IMR-90 (cell line): Measurements from ENCODE around the gene LLGL2. TPM values are rescaled to one million over a fixed set of nuclear protein-coding genes. Genes with fewer than 3 reads are reported as not detected.

Source experiments
- ATAC-seq: fragments of 200-7000 bp; cut with Tn5 transposase; 2 replicates; pipeline ENCODE4 v1.9.1; 2020; ENCODE audit warnings: low read depth, mild to moderate bottlenecking, moderate library complexity
- BruUV-seq: library from RNA; stranded (reverse); fragments of 400-500 nt; replicated peaks from 2 replicates; lab custom pipeline; 2021; lab: Mats Ljungman, UMichigan
- CTCF ChIA-PET: fragments of 300-600 bp; formaldehyde crosslinking; extraction: SDS; loops from one replicate; lab custom pipeline; 2021; ENCODE audit warnings: antibody characterized with exemption; lab: Yijun Ruan, JAX
- POLR2A ChIA-PET: fragments of 300-600 bp; sonication (Branson Sonifier 250); formaldehyde crosslinking; loops from one replicate; lab custom pipeline; 2022; ENCODE audit warnings: antibody characterized with exemption; ENCODE audit not compliant: unreplicated experiment; lab: Charles Lee
- DNase-seq: peaks from one replicate; pipeline ENCODE4 v3.0.0; 2013
- H2AFZ ChIP-seq: replicated peaks from 2 replicates; pipeline ENCODE3; 2013; ENCODE audit warnings: low read length, mild to moderate bottlenecking; ENCODE audit not compliant: poor library complexity
- H2AK5ac ChIP-seq: 2 replicates; pipeline ENCODE4 v1.6.1; 2013; ENCODE audit warnings: low read depth, low read length, inconsistent platforms
- H2AK9ac ChIP-seq: replicated peaks from 2 replicates; pipeline ENCODE3; 2013; ENCODE audit warnings: mild to moderate bottlenecking, low read depth, low read length, moderate library complexity; ENCODE audit not compliant: poor library complexity
- H2BK120ac ChIP-seq: 2 replicates; pipeline ENCODE4 v1.6.1; 2013; ENCODE audit warnings: low read depth, low read length, inconsistent platforms
- H2BK15ac ChIP-seq: 3 replicates; pipeline ENCODE4 v1.6.1; 2013; ENCODE audit warnings: low read depth, low read length, inconsistent platforms
- H2BK20ac ChIP-seq: 2 replicates; pipeline ENCODE4 v1.6.1; 2013; ENCODE audit warnings: low read depth, mild to moderate bottlenecking, inconsistent platforms, low read length, moderate library complexity
- H2BK5ac ChIP-seq: 2 replicates; pipeline ENCODE4 v1.6.1; 2013; ENCODE audit warnings: mild to moderate bottlenecking, low read depth, low read length, inconsistent platforms; ENCODE audit not compliant: poor library complexity, severe bottlenecking
- H3K14ac ChIP-seq: replicated peaks from 2 replicates; pipeline ENCODE4 v1.6.1; 2013; ENCODE audit warnings: low read depth, low read length, inconsistent platforms
- H3K18ac ChIP-seq: 2 replicates; pipeline ENCODE4 v1.6.1; 2013; ENCODE audit warnings: low read depth, low read length, control low read depth
- H3K23ac ChIP-seq: 2 replicates; pipeline ENCODE4 v1.6.1; 2013; ENCODE audit warnings: low read depth, low read length, inconsistent platforms
- H3K27ac ChIP-seq: 2 replicates; pipeline ENCODE4 v1.5.1; 2013; ENCODE audit warnings: mild to moderate bottlenecking, control low read depth, low read length; ENCODE audit not compliant: insufficient read depth
- H3K27me3 ChIP-seq: 2 replicates; pipeline ENCODE4 v1.6.1; 2013; ENCODE audit warnings: low read length; ENCODE audit not compliant: control insufficient read depth, insufficient read depth
- H3K36me3 ChIP-seq: 2 replicates; pipeline ENCODE4 v1.6.1; 2013; ENCODE audit warnings: low read length, mixed read lengths; ENCODE audit not compliant: control insufficient read depth, insufficient read depth
- H3K4ac ChIP-seq: 2 replicates; pipeline ENCODE4 v1.6.1; 2013; ENCODE audit warnings: low read depth, low read length, inconsistent platforms
- H3K4me1 ChIP-seq: 2 replicates; pipeline ENCODE4 v1.6.1; 2013; ENCODE audit warnings: low read length, mixed read lengths; ENCODE audit not compliant: control insufficient read depth, insufficient read depth
- H3K4me2 ChIP-seq: 2 replicates; pipeline ENCODE4 v1.6.1; 2013; ENCODE audit warnings: low read depth, mild to moderate bottlenecking, control low read depth, low read length, moderate library complexity
- H3K4me3 ChIP-seq: 2 replicates; pipeline ENCODE4 v1.5.1; 2013; ENCODE audit warnings: low read depth, mild to moderate bottlenecking, control low read depth, low read length, moderate library complexity; ENCODE audit not compliant: insufficient read depth
- H3K56ac ChIP-seq: 2 replicates; pipeline ENCODE4 v1.6.1; 2013; ENCODE audit warnings: low read length, inconsistent platforms; ENCODE audit not compliant: insufficient read depth; ENCODE audit errors: extremely low read depth
- H3K79me1 ChIP-seq, 2 experiments: 2 replicates each; pipeline ENCODE4 v1.6.1; 2013; ENCODE audit warnings: low read length in 2 of 2, inconsistent platforms in 1 of 2, low read depth in 1 of 2
- H3K9ac ChIP-seq: 2 replicates; pipeline ENCODE4 v1.6.1; 2013; ENCODE audit warnings: low read depth, low read length, control low read depth
- H3K9me1 ChIP-seq: 2 replicates; pipeline ENCODE4 v1.6.1; 2013; ENCODE audit warnings: low read length, inconsistent platforms; ENCODE audit not compliant: insufficient read depth
- H3K9me3 ChIP-seq: 2 replicates; pipeline ENCODE4 v1.6.1; 2013; ENCODE audit warnings: low read length; ENCODE audit not compliant: control insufficient read depth, insufficient read depth
- H4K20me1 ChIP-seq: 2 replicates; pipeline ENCODE4 v1.6.1; 2013; ENCODE audit warnings: low read length, inconsistent platforms; ENCODE audit not compliant: insufficient read depth
- H4K5ac ChIP-seq: 2 replicates; pipeline ENCODE4 v1.6.1; 2013; ENCODE audit warnings: mild to moderate bottlenecking, low read depth, low read length, control low read depth
- H4K8ac ChIP-seq, 2 experiments: 2 replicates each; pipeline ENCODE4 v1.6.1; 2013; ENCODE audit warnings: low read depth in 2 of 2, low read length in 2 of 2, control low read depth in 1 of 2, inconsistent platforms in 1 of 2
- H4K91ac ChIP-seq: 2 replicates; pipeline ENCODE4 v1.6.1; 2013; ENCODE audit warnings: low read depth, low read length, inconsistent platforms; ENCODE audit not compliant: insufficient read depth
- BHLHE40 ChIP-seq: fragments of 150-350 bp; IDR thresholded peaks from 2 replicates; pipeline ENCODE4 v1.6.1; 2016; ENCODE audit warnings: mild to moderate bottlenecking, low read depth, low read length
- CEBPB ChIP-seq: IDR thresholded peaks from 2 replicates; pipeline ENCODE4 v1.6.1; 2012; ENCODE audit warnings: low read depth, low read length, improper control_type of control experiment
- CHD1 ChIP-seq: IDR thresholded peaks from 2 replicates; pipeline ENCODE4 v1.6.1; 2012; ENCODE audit warnings: low read depth, low read length, improper control_type of control experiment
- ELK1 ChIP-seq: fragments of 150-350 bp; IDR thresholded peaks from 2 replicates; pipeline ENCODE4 v1.6.1; 2016; ENCODE audit warnings: low read depth, mild to moderate bottlenecking, low read length, moderate library complexity, borderline replicate concordance
- FOS ChIP-seq: fragments of 150-350 bp; IDR thresholded peaks from 2 replicates; pipeline ENCODE4 v1.6.1; 2016; ENCODE audit warnings: low read depth, low read length
- MAFK ChIP-seq: IDR thresholded peaks from 2 replicates; pipeline ENCODE4 v1.6.1; 2012; ENCODE audit warnings: low read depth, low read length, improper control_type of control experiment
- MAZ ChIP-seq: IDR thresholded peaks from 2 replicates; pipeline ENCODE4 v1.6.1; 2012; ENCODE audit warnings: low read depth, mild to moderate bottlenecking, low read length, improper control_type of control experiment, moderate library complexity, borderline replicate concordance
- MXI1 ChIP-seq: IDR thresholded peaks from 2 replicates; pipeline ENCODE4 v1.6.1; 2012; ENCODE audit warnings: low read depth, mild to moderate bottlenecking, low read length, moderate library complexity, borderline replicate concordance
- NFE2L2 ChIP-seq: fragments of 150-350 bp; IDR thresholded peaks from 2 replicates; pipeline ENCODE4 v1.6.1; 2016; ENCODE audit warnings: low read depth, mild to moderate bottlenecking, low read length
- POLR2A ChIP-seq: IDR thresholded peaks from 2 replicates; pipeline ENCODE4 v1.6.1; 2012; ENCODE audit warnings: mild to moderate bottlenecking, low read depth, low read length
- RAD21 ChIP-seq: IDR thresholded peaks from 2 replicates; pipeline ENCODE4 v1.6.1; 2012; ENCODE audit warnings: low read length, improper control_type of control experiment
- RCOR1 ChIP-seq: IDR thresholded peaks from 2 replicates; pipeline ENCODE4 v1.6.1; 2012; ENCODE audit warnings: mild to moderate bottlenecking, low read length, improper control_type of control experiment; ENCODE audit not compliant: insufficient replicate concordance
- RFX5 ChIP-seq: IDR thresholded peaks from 2 replicates; pipeline ENCODE4 v1.8.0; 2012; ENCODE audit warnings: low read depth, mild to moderate bottlenecking, low read length, moderate library complexity
- SMC3 ChIP-seq: fragments of 150-350 bp; IDR thresholded peaks from 2 replicates; pipeline ENCODE4 v1.6.1; 2016; ENCODE audit warnings: low read depth, mild to moderate bottlenecking, antibody characterized with exemption, low read length, moderate library complexity
- USF2 ChIP-seq: fragments of 150-350 bp; IDR thresholded peaks from 2 replicates; pipeline ENCODE4 v1.6.1; 2017; ENCODE audit warnings: mild to moderate bottlenecking, antibody characterized with exemption, low read length, low read depth
- WGBS, 2 experiments: methylation state at CpG; one replicate each; pipeline versions ENCODE4 v1.1.5 to v1.1.7; 2013; ENCODE audit warnings: missing lambda C conversion rate in 2 of 2; ENCODE audit not compliant: insufficient read length in 1 of 2; ENCODE audit errors: extremely low coverage in 2 of 2; 5-methylcytosine and 5-hydroxymethylcytosine counted together
- dilution Hi-C: fragments of 300-500 bp; cut with HindIII; formaldehyde crosslinking; loops from one replicate; pipeline ENCODE4 v1.14.3; 2018; ENCODE audit warnings: low sequenced_read_pairs; ENCODE audit not compliant: unreplicated experiment
- in situ Hi-C: fragments of 300-500 bp; cut with MboI; formaldehyde crosslinking; loops from 3 replicates; pipeline ENCODE4 v1.14.3; 2019; ENCODE audit warnings: low sequenced_read_pairs, inconsistent platforms, mixed read lengths
- intact Hi-C: fragments of 100-400 bp; cut with micrococcal nuclease; formaldehyde crosslinking; loops from 2 replicates; pipeline ENCODE4 v1.10.0; 2022
- polyA plus RNA-seq, 3 experiments: library from polyadenylated mRNA; depleted of rRNA; stranded (reverse); fragments of >200 nt; gene quantifications; 2 replicates each; pipeline ENCODE4 v1.2.3, GENCODE V29; 2012; ENCODE audit warnings: low replicate concordance in 1 of 3
- total RNA-seq: library from RNA; depleted of rRNA; stranded (reverse); fragments of >200 nt; gene quantifications from 2 replicates; pipeline ENCODE4 v1.2.3, GENCODE V29; 2012
- TF ChIP-seq, protein P1 (sequence below): conservative IDR thresholded peaks from 2 replicates; pipeline ENCODE4 v1.5.1; 2012; ENCODE audit warnings: mild to moderate bottlenecking, low read depth, low read length, improper control_type of control experiment

Gene LLGL2
- total and polyA plus RNA-seq, 2 of the 4 experiments (the other 2 are of a cell fraction): 0.54 to 0.72 TPM

GRCh38 chr17:75518201-75518600 lies 7.3 kb upstream of the LLGL2 start:
- Histone ChIP-seq H3K18ac (no peak overlapping the region), H3K56ac (no peak overlapping the region), H3K79me1 (peaks cover 21 to 34% of the 10 kb centered on the region in 2 experiments), H2AFZ (no peak overlapping the region), H3K9me3 (no peaks in the 10 kb centered on the region), H2AK5ac (no peak overlapping the region), H3K36me3 (peaks cover 7% of the 10 kb centered on the region; the same call in 1 of the 2 replicates), H4K8ac (no peak overlapping the region), H3K9me1 (peaks cover 8% of the 10 kb centered on the region; the same call in 1 of the 2 replicates), H3K27ac (no peak overlapping the region), H3K4me2 (no peak overlapping the region), H3K4me3 (no peak overlapping the region), H4K91ac (no peak overlapping the region), H3K9ac (no peak overlapping the region), H3K4ac (no peak overlapping the region), H2BK120ac (no peak overlapping the region), H4K20me1 (peaks cover 14% of the 10 kb centered on the region), H2AK9ac (no peak overlapping the region), H3K4me1 (0 out of 2 replicates have a peak, but pooled peaks cover 4% of the 10 kb centered on the region), H3K27me3 (no peaks in the 10 kb centered on the region), H4K5ac (no peak overlapping the region), H3K14ac (no peak overlapping the region), H3K23ac (no peak overlapping the region), H2BK15ac (no peak overlapping the region), H2BK5ac (no peak overlapping the region), H2BK20ac (no peak overlapping the region)
- no peak for DNase-seq
- intact Hi-C loops (loop anchor here (5.0 to 10.0 kb wide), 3 partner anchors 114 to 243 kb away; partner anchors contain the start of genes MIF4GD and SMIM5), in situ Hi-C loops (no loop called here), dilution Hi-C loops (no loop called here)
- no peak for ATAC-seq
- WGBS, 2 experiments: no CpG with 5 or more reads among the region's 3 CpGs
- TF ChIP-seq CEBPB (no peak), CHD1 (no peak), MAZ (no peak), POLR2A (no peak), NFE2L2 (no peak), MAFK (no peak), FOS (no peak), RFX5 (no peak), USF2 (no peak), RAD21 (no peak), MXI1 (no peak), ELK1 (no peak), BHLHE40 (no peak), RCOR1 (no peak), SMC3 (no peak)
- TF ChIP-seq, protein P1, sequence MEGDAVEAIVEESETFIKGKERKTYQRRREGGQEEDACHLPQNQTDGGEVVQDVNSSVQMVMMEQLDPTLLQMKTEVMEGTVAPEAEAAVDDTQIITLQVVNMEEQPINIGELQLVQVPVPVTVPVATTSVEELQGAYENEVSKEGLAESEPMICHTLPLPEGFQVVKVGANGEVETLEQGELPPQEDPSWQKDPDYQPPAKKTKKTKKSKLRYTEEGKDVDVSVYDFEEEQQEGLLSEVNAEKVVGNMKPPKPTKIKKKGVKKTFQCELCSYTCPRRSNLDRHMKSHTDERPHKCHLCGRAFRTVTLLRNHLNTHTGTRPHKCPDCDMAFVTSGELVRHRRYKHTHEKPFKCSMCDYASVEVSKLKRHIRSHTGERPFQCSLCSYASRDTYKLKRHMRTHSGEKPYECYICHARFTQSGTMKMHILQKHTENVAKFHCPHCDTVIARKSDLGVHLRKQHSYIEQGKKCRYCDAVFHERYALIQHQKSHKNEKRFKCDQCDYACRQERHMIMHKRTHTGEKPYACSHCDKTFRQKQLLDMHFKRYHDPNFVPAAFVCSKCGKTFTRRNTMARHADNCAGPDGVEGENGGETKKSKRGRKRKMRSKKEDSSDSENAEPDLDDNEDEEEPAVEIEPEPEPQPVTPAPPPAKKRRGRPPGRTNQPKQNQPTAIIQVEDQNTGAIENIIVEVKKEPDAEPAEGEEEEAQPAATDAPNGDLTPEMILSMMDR: no peak
- BruUV-seq: no TSS peak
- ChIA-PET CTCF (interaction anchor here (0.9 kb wide), 1 partner anchor 230 kb away, joined by 3 read pairs; no protein-coding TSS in a partner anchor), POLR2A (interaction anchor here (0.5 to 0.7 kb wide), 2 partner anchors 67 to 592 kb away, joined by 3 to 4 read pairs; no protein-coding TSS in a partner anchor)
